ENCODE results near the gene ATR.

DNA sequence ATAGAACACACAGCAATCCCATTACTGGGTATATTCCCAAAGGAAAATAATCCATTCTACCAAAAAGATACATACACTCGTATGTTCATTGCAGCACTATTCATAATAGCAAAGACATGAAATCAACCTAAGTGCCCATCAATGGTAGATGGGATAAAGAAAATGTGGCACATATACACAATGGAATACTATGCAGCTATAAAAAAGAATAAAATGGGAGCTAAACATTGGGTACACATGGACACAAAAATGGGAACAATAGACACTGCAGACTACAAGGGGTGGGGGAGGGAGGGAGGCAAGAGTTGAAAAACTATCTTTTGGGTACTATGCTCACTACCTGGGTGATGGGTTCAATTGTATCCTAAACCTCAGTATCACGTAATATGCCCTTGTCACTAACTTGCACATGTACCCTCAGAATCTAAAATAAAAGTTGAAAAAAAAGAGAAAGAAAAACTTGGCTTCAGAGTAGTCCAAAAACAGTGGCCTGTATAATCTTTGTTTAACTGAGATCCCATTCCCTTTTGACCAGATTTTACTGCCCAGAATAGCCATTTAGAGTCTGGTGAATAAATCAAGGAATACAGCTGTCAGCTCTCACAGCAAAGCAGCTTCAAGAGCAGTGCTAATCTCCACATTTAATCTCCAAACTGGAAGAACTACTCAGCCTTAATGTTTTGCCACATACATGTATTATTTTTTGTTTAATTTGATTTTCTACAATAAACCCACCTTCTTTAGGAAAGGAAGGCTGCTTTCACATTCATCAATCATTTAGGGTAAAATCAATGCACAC is 76.1 kb downstream of the ATR start:
- TF ChIP-seq POLR2AphosphoS5 (IDR thresholded peaks at IDR 0.05), result no peak
- no peak for TF ChIP-seq EZH2 (IDR thresholded peaks at IDR 0.05; ENCODE audit: borderline replicate concordance, insufficient read depth, low read length, poor library complexity, severe bottlenecking)
- TF ChIP-seq, protein P1, sequence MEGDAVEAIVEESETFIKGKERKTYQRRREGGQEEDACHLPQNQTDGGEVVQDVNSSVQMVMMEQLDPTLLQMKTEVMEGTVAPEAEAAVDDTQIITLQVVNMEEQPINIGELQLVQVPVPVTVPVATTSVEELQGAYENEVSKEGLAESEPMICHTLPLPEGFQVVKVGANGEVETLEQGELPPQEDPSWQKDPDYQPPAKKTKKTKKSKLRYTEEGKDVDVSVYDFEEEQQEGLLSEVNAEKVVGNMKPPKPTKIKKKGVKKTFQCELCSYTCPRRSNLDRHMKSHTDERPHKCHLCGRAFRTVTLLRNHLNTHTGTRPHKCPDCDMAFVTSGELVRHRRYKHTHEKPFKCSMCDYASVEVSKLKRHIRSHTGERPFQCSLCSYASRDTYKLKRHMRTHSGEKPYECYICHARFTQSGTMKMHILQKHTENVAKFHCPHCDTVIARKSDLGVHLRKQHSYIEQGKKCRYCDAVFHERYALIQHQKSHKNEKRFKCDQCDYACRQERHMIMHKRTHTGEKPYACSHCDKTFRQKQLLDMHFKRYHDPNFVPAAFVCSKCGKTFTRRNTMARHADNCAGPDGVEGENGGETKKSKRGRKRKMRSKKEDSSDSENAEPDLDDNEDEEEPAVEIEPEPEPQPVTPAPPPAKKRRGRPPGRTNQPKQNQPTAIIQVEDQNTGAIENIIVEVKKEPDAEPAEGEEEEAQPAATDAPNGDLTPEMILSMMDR (IDR thresholded peaks at IDR 0.05; ENCODE audit: poor library complexity, severe bottlenecking), result no peak
- no peak for TF ChIP-seq RAD21 (conservative IDR thresholded peaks at IDR 0.05)
- TF ChIP-seq EP300 (conservative IDR thresholded peaks at IDR 0.05; ENCODE audit: poor library complexity, severe bottlenecking), result no peak

Data from neural cell (in vitro differentiated cells).